Activated T-cell treated with anti-CD3 and anti-CD28 coated beads, Interleukin-2, amount 50 U/mL, for 24 hours (primary cell): ENCODE data around the gene NEURL3.
"Not testable (repeated sequence)": the region's sequence is repeated elsewhere in the genome, so short reads cannot be mapped to it uniquely, and the experiment has no call there.

Experiments used
- DNase-seq: peaks from one replicate; pipeline ENCODE4 v3.0.0-alpha.2; 2020
- H3K27ac Mint-ChIP-seq: 2 replicates; pipeline ENCODE4 v1.8.0; 2020; ENCODE audit warnings: mild to moderate bottlenecking, mixed read lengths
- H3K27me3 Mint-ChIP-seq: 2 replicates; pipeline ENCODE4 v1.8.0; 2020; ENCODE audit warnings: mixed read lengths
- H3K36me3 Mint-ChIP-seq: 2 replicates; pipeline ENCODE4 v1.8.0; 2020; ENCODE audit warnings: low read depth, mixed read lengths
- H3K4me1 Mint-ChIP-seq: 2 replicates; pipeline ENCODE4 v1.8.0; 2020; ENCODE audit warnings: low read depth, mixed read lengths
- H3K4me3 Mint-ChIP-seq: 2 replicates; pipeline ENCODE4 v1.8.0; 2020; ENCODE audit warnings: mild to moderate bottlenecking, moderate library complexity, mixed read lengths
- H3K9me3 Mint-ChIP-seq: 2 replicates; pipeline ENCODE4 v1.8.0; 2020; ENCODE audit warnings: mixed read lengths

NEURL3 gene

GRCh38 chr2:96468904-96469303 is 36.3 kb downstream of the NEURL3 start:
- H3K9me3 Mint-ChIP-seq, result no peaks in the 10 kb centered on the region
- no peaks in the 10 kb centered on the region for H3K36me3 Mint-ChIP-seq
- H3K27me3 Mint-ChIP-seq, result peaks cover 7% of the 10 kb centered on the region
- no peak for DNase-seq
- peaks cover 12% of the 10 kb centered on the region for H3K4me1 Mint-ChIP-seq
- no peak overlapping the region for H3K27ac Mint-ChIP-seq
- no peak overlapping the region for H3K4me3 Mint-ChIP-seq

- no peak overlapping the region for H3K27ac Mint-ChIP-seq
- peaks cover 4% of the 10 kb centered on the region for H3K9me3 Mint-ChIP-seq
- H3K27me3 Mint-ChIP-seq, result no peaks in the 10 kb centered on the region
- no peak overlapping the region for H3K4me3 Mint-ChIP-seq
- H3K36me3 Mint-ChIP-seq, result no peaks in the 10 kb centered on the region
- no peaks in the 10 kb centered on the region for H3K4me1 Mint-ChIP-seq
- DNase-seq, result no peak
Measured at GRCh38 chr2:96464651-96465050, 40.5 kb downstream of the NEURL3 start.

- DNase-seq, result no peak
- H3K4me3 Mint-ChIP-seq, result no peak overlapping the region
- no peaks in the 10 kb centered on the region for H3K36me3 Mint-ChIP-seq
- H3K27ac Mint-ChIP-seq, result no peak overlapping the region
- H3K27me3 Mint-ChIP-seq, result no peaks in the 10 kb centered on the region
- H3K9me3 Mint-ChIP-seq, result peaks cover 6% of the 10 kb centered on the region
- H3K4me1 Mint-ChIP-seq, result no peaks in the 10 kb centered on the region
Measured at GRCh38 chr2:96464061-96464460, 41.1 kb downstream of the NEURL3 start.

GRCh38 chr2:96463119-96463518 is 42.0 kb downstream of the NEURL3 start:
- H3K27me3 Mint-ChIP-seq, result no peaks in the 10 kb centered on the region
- no peaks in the 10 kb centered on the region for H3K36me3 Mint-ChIP-seq
- H3K4me3 Mint-ChIP-seq, result no peak overlapping the region
- no peak for DNase-seq
- H3K9me3 Mint-ChIP-seq, result peaks cover 6% of the 10 kb centered on the region
- H3K4me1 Mint-ChIP-seq, result no peaks in the 10 kb centered on the region
- no peak overlapping the region for H3K27ac Mint-ChIP-seq

- not testable (repeated sequence) for H3K27me3 Mint-ChIP-seq
Measured at GRCh38 chr2:96461616-96462015, 43.5 kb downstream of the NEURL3 start.

GRCh38 chr2:96452053-96452452 is 53.1 kb downstream of the NEURL3 start:
- Mint-ChIP-seq H3K4me1 (no peaks in the 10 kb centered on the region), H3K4me3 (no peak overlapping the region), H3K27ac (no peak overlapping the region), H3K9me3 (peaks cover 3% of the 10 kb centered on the region), H3K36me3 (no peaks in the 10 kb centered on the region), H3K27me3 (no peaks in the 10 kb centered on the region)
- DNase-seq, result no peak

More at GRCh38 chr2:96461616-96462015, 43.5 kb downstream of the NEURL3 start:
- H3K4me1 Mint-ChIP-seq, H3K27ac Mint-ChIP-seq, H3K36me3 Mint-ChIP-seq, DNase-seq, H3K9me3 Mint-ChIP-seq, H3K4me3 Mint-ChIP-seq: not testable (repeated sequence)

- H3K9me3 Mint-ChIP-seq, result peaks cover 3% of the 10 kb centered on the region
- H3K4me1 Mint-ChIP-seq, result no peaks in the 10 kb centered on the region
- DNase-seq, result no peak
Measured at GRCh38 chr2:96449637-96450036, 55.5 kb downstream of the NEURL3 start.

GRCh38 chr2:96449174-96449573 is 56.0 kb downstream of the NEURL3 start:
- H3K27ac Mint-ChIP-seq, result no peak overlapping the region
- no peaks in the 10 kb centered on the region for H3K36me3 Mint-ChIP-seq
- H3K9me3 Mint-ChIP-seq, result peaks cover 3% of the 10 kb centered on the region
- no peak overlapping the region for H3K4me3 Mint-ChIP-seq
- H3K27me3 Mint-ChIP-seq, result no peaks in the 10 kb centered on the region
- no peaks in the 10 kb centered on the region for H3K4me1 Mint-ChIP-seq
- no peak for DNase-seq

More at GRCh38 chr2:96449637-96450036, 55.5 kb downstream of the NEURL3 start:
- no peaks in the 10 kb centered on the region for H3K27me3 Mint-ChIP-seq
- H3K4me3 Mint-ChIP-seq, result no peak overlapping the region
- no peak overlapping the region for H3K27ac Mint-ChIP-seq
- no peaks in the 10 kb centered on the region for H3K36me3 Mint-ChIP-seq

GRCh38 chr2:96447726-96448125 is 57.4 kb downstream of the NEURL3 start:
- DNase-seq, result no peak
- Mint-ChIP-seq H3K27me3 (no peaks in the 10 kb centered on the region), H3K36me3 (no peaks in the 10 kb centered on the region), H3K27ac (no peak overlapping the region), H3K4me3 (no peak overlapping the region), H3K4me1 (no peaks in the 10 kb centered on the region), H3K9me3 (peaks cover 3% of the 10 kb centered on the region)
